ENCODE results near the gene SMIM10. TPM values are rescaled to one million over a fixed set of nuclear protein-coding genes. Genes with fewer than 3 reads are reported as not detected.

The SMIM10 gene
- total and polyA plus RNA-seq, 4 donors: 4.0 to 6.6 (median 5.7) TPM

- H3K27me3 ChIP-seq (ENCODE audit: control insufficient read depth in 3 of 3, insufficient read depth in 3 of 3, low read length in 2 of 3): peaks cover 0 to 20% (median 4%) of the 10 kb centered on the region in 3 donors
- H3K9ac ChIP-seq (ENCODE audit: insufficient read depth in 1 of 2, low read length in 2 of 2): peak overlapping the region in 1 of 2 donors; percentile 66
- H3K4me3 ChIP-seq: peak overlapping the region; percentile 24
- peak overlapping the region in 1 of 2 donors; percentile 45 for H3K27ac ChIP-seq (ENCODE audit: low read depth in 1 of 2, low read length in 1 of 2)
- peak; percentile 95 for DNase-seq
- peak; percentile 94 for ATAC-seq (ENCODE audit: insufficient read depth, low FRiP score)
- H3K36me3 ChIP-seq (ENCODE audit: control insufficient read depth in 4 of 4, insufficient read depth in 4 of 4, low read length in 4 of 4): no peaks in the 10 kb centered on the region
- WGBS, 2 donors: 0 to 30% methylated on average over 27 to 35 of the region's 35 CpGs
- H3K9me3 ChIP-seq (ENCODE audit: control insufficient read depth in 4 of 4, insufficient read depth in 3 of 4, low read length in 3 of 4): peaks cover 0 to 2% (median 0%) of the 10 kb centered on the region in 4 donors
- peaks cover 0 to 2% (median 0%) of the 10 kb centered on the region in 5 donors for H3K4me1 ChIP-seq (ENCODE audit: control insufficient read depth in 5 of 5, insufficient read depth in 5 of 5, low read length in 5 of 5)
- no peak for TF ChIP-seq CTCF (IDR thresholded peaks at IDR 0.05; ENCODE audit: control extremely low read depth, extremely low read depth)
Measured at GRCh38 chrX:135003876-135004623, 13.3 kb downstream of the SMIM10 start.

- DNase-seq (no peak), ATAC-seq (ENCODE audit: insufficient read depth, low FRiP score) (no peak)
- Histone ChIP-seq H3K27me3 (ENCODE audit: control insufficient read depth in 3 of 3, insufficient read depth in 3 of 3, low read length in 2 of 3) (peaks cover 0 to 29% (median 4%) of the 10 kb centered on the region in 3 donors), H3K36me3 (ENCODE audit: control insufficient read depth in 4 of 4, insufficient read depth in 4 of 4, low read length in 4 of 4) (no peaks in the 10 kb centered on the region), H3K9me3 (ENCODE audit: control insufficient read depth in 4 of 4, insufficient read depth in 3 of 4, low read length in 3 of 4) (peaks cover 0 to 2% (median 0%) of the 10 kb centered on the region in 4 donors), H3K9ac (ENCODE audit: insufficient read depth in 1 of 2, low read length in 2 of 2) (no peak overlapping the region), H3K27ac (ENCODE audit: low read depth in 1 of 2, low read length in 1 of 2) (no peak overlapping the region), H3K4me1 (ENCODE audit: control insufficient read depth in 5 of 5, insufficient read depth in 5 of 5, low read length in 5 of 5) (peaks cover 0 to 4% (median 0%) of the 10 kb centered on the region in 5 donors), H3K4me3 (no peak overlapping the region)
- 74 to 91% methylated on average over 4 of the region's 4 CpGs for WGBS, 2 donors
- TF ChIP-seq CTCF (IDR thresholded peaks at IDR 0.05; ENCODE audit: control extremely low read depth, extremely low read depth): no peak
Measured at GRCh38 chrX:135006187-135006586, 15.4 kb downstream of the SMIM10 start.

DNA sequence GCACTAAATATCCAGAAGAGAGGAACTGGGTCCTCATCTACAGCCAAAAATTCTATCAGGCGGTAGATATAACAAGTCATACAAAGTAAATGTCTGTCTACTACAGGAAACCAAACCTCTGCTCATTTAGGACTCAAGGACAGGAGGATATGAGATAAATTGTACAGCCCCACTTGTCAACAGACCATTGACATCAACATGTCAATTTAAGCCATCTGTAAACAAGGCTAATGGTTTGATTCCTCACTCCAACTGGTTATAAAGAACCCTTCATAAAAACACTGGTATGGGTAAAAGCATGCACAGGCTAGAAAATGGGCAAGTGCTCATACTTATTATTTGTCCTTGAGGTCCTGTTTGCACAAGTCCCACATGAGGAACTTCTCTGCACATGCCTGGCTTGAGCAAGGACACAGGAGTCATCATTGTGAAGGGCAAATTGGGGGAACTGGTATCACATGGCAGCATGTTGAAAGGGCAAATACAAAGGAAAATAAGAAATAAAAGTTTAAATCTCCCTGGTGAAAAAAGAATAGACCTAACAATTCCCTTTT lies 18.3 kb downstream of the SMIM10 start:
- ATAC-seq (ENCODE audit: insufficient read depth, low FRiP score) (no peak), DNase-seq (no peak)
- Histone ChIP-seq H3K4me3 (no peak overlapping the region), H3K9ac (ENCODE audit: insufficient read depth in 1 of 2, low read length in 2 of 2) (no peak overlapping the region), H3K27ac (ENCODE audit: low read depth in 1 of 2, low read length in 1 of 2) (no peak overlapping the region), H3K9me3 (ENCODE audit: control insufficient read depth in 4 of 4, insufficient read depth in 3 of 4, low read length in 3 of 4) (no peaks in the 10 kb centered on the region), H3K4me1 (ENCODE audit: control insufficient read depth in 5 of 5, insufficient read depth in 5 of 5, low read length in 5 of 5) (peaks cover 0 to 4% (median 0%) of the 10 kb centered on the region in 5 donors), H3K36me3 (ENCODE audit: control insufficient read depth in 4 of 4, insufficient read depth in 4 of 4, low read length in 4 of 4) (no peaks in the 10 kb centered on the region), H3K27me3 (ENCODE audit: control insufficient read depth in 3 of 3, insufficient read depth in 3 of 3, low read length in 2 of 3) (peaks cover 0 to 23% (median 4%) of the 10 kb centered on the region in 3 donors)
- WGBS, 2 donors: 72 to 88% methylated on average over 1 of the region's 1 CpG
- no peak for TF ChIP-seq CTCF (IDR thresholded peaks at IDR 0.05; ENCODE audit: control extremely low read depth, extremely low read depth)

All from lung (tissue), 12 donors.